ENCODE results near the gene TCEAL6. TPM values are rescaled to one million over a fixed set of nuclear protein-coding genes. Genes with fewer than 3 reads are reported as not detected.

Gene TCEAL6
- total and polyA plus RNA-seq, 2 of the 13 experiments (the other 11 are each of a cell fraction or from before 2014, with no cell fraction given): not detected

GRCh38 chrX:102115748-102116147 lies 26.5 kb downstream of the TCEAL6 start:
- H3K79me2 ChIP-seq (ENCODE audit: insufficient read depth, low read length): no peaks in the 10 kb centered on the region
- H3K9me3 ChIP-seq (ENCODE audit: low read length): no peaks in the 10 kb centered on the region
- no peak overlapping the region for H3K9ac ChIP-seq (ENCODE audit: insufficient read depth, low read depth, low read length)
- H3K4me1 ChIP-seq (ENCODE audit: insufficient read depth, low read length): no peaks in the 10 kb centered on the region
- BruUV-seq (replicated peaks): no TSS peak
- no peak for FAIRE-seq
- H2AFZ ChIP-seq (ENCODE audit: low read length): no peak overlapping the region
- no peaks in the 10 kb centered on the region for H3K27me3 ChIP-seq (ENCODE audit: control insufficient read depth in 1 of 2, insufficient read depth in 2 of 2, low read length in 2 of 2)
- in situ Hi-C loops (cut with HindIII; ENCODE audit: extremely low pct_ligation_motif_present, low pct_unique_long_range_greater_than_20kb) (no loop called here), intact Hi-C loops (cut with micrococcal nuclease; ENCODE audit: unreplicated experiment) (no loop called here)
- TF ChIP-seq ZNF276 (CRISPR knock-in tag; IDR thresholded peaks at IDR 0.05; ENCODE audit: low read depth): no peak
- TF ChIP-seq FOSL1 (CRISPR knock-in tag; IDR thresholded peaks at IDR 0.05; ENCODE audit: borderline replicate concordance): no peak
- no peak for TF ChIP-seq PBX3 (CRISPR knock-in tag; IDR thresholded peaks at IDR 0.05; ENCODE audit: borderline replicate concordance)
- no peak for TF ChIP-seq ZBTB38 (CRISPR knock-in tag; IDR thresholded peaks at IDR 0.05)
- no peak overlapping the region for H3K27ac ChIP-seq (ENCODE audit: extremely low read length, insufficient read depth, low read length)
- no peak for DNase-seq (ENCODE audit: low spot score)
- ChIA-PET CTCF (ENCODE audit: low intra/inter-chr PET ratio, low total read pairs) (no interaction called here), POLR2A (no interaction called here)
- no peak for ATAC-seq
- no peak overlapping the region for H3K4me3 ChIP-seq (replicated peaks in 1 of 3; ENCODE audit: insufficient read depth in 1 of 3, low read depth in 2 of 3, low read length in 3 of 3)
- H3K4me2 ChIP-seq (ENCODE audit: low read depth, low read length): no peak overlapping the region
- no CpG with 5 or more reads among the region's 2 CpGs for WGBS (ENCODE audit: low lambda C conversion rate)
- H4K20me1 ChIP-seq (ENCODE audit: insufficient read depth, low read length): no peaks in the 10 kb centered on the region
- no peaks in the 10 kb centered on the region for H3K36me3 ChIP-seq (replicated peaks in 1 of 2; ENCODE audit: control insufficient read depth in 1 of 2, insufficient read depth in 2 of 2, low read length in 2 of 2)

GRCh38 chrX:102113367-102113766 lies 28.9 kb downstream of the TCEAL6 start:
- Histone ChIP-seq H3K79me2 (ENCODE audit: insufficient read depth, low read length) (no peaks in the 10 kb centered on the region), H3K4me1 (ENCODE audit: insufficient read depth, low read length) (no peaks in the 10 kb centered on the region), H3K4me3 (replicated peaks in 1 of 3; ENCODE audit: insufficient read depth in 1 of 3, low read depth in 2 of 3, low read length in 3 of 3) (no peak overlapping the region), H3K27ac (ENCODE audit: extremely low read length, insufficient read depth, low read length) (no peak overlapping the region), H4K20me1 (ENCODE audit: insufficient read depth, low read length) (no peaks in the 10 kb centered on the region), H3K9ac (ENCODE audit: insufficient read depth, low read depth, low read length) (no peak overlapping the region), H3K9me3 (ENCODE audit: low read length) (no peaks in the 10 kb centered on the region), H3K36me3 (replicated peaks in 1 of 2; ENCODE audit: control insufficient read depth in 1 of 2, insufficient read depth in 2 of 2, low read length in 2 of 2) (no peaks in the 10 kb centered on the region), H2AFZ (ENCODE audit: low read length) (no peak overlapping the region), H3K27me3 (ENCODE audit: control insufficient read depth in 1 of 2, insufficient read depth in 2 of 2, low read length in 2 of 2) (no peaks in the 10 kb centered on the region), H3K4me2 (ENCODE audit: low read depth, low read length) (no peak overlapping the region)
- no peak for TF ChIP-seq HCFC1 (IDR thresholded peaks at IDR 0.05; ENCODE audit: low read depth, low read length)
- TF ChIP-seq ATF5 (CRISPR knock-in tag; IDR thresholded peaks at IDR 0.05; ENCODE audit: low read depth): no peak
- TF ChIP-seq PPARG (CRISPR knock-in tag; conservative IDR thresholded peaks at IDR 0.05): no peak
- TF ChIP-seq AGO2 (optimal IDR thresholded peaks at IDR 0.05; ENCODE audit: low read depth, low read length): no peak
- no peak for TF ChIP-seq POGK (CRISPR knock-in tag; conservative IDR thresholded peaks at IDR 0.05)
- no peak for TF ChIP-seq ZNF281 (CRISPR knock-in tag; IDR thresholded peaks at IDR 0.05; ENCODE audit: borderline replicate concordance)
- no peak for DNase-seq (ENCODE audit: low spot score)
- in situ Hi-C loops (cut with HindIII; ENCODE audit: extremely low pct_ligation_motif_present, low pct_unique_long_range_greater_than_20kb) (no loop called here), intact Hi-C loops (cut with micrococcal nuclease; ENCODE audit: unreplicated experiment) (no loop called here)
- WGBS (ENCODE audit: low lambda C conversion rate): 92% methylated on average over 1 of the region's 4 CpGs
- ChIA-PET CTCF (ENCODE audit: low intra/inter-chr PET ratio, low total read pairs) (no interaction called here), POLR2A (no interaction called here)
- BruUV-seq (replicated peaks): no TSS peak
- ATAC-seq: no peak
- no peak for FAIRE-seq

Data from HepG2 (cell line).